HG02642 (cell line): ENCODE data around the gene STK38.
A peak's percentile ranks its signal among the peaks of the same experiment; 100 is the strongest.

ENCODE experiments used
- ATAC-seq: cut with Tn5 transposase; IDR thresholded peaks from one replicate; pipeline ENCODE4 v1.9.1; 2021; ENCODE audit warnings: mild to moderate bottlenecking; ENCODE audit not compliant: unreplicated experiment, poor library complexity

Gene STK38

DNA sequence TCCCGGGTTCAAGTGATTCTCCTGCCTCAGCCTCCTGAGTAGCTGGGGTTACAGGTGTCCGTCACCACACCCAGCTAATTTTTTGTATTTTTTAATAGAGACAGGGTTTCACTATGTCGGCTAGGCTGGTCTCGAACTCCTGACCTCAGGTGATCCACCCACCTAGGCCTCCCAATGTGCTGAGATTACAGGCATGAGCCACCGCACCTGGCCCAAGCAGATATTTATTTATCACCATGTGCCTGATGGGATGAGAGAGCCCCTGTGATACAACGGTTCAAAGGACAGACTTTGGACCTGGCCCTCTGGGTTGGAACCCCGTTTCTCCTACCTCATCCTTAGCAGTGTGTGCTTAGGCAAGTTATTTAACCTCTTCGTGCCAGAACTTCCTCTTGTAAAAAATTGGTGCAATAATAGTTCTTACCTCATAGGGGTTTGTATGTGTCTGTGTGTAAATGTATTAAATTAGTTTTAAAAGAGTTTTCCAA lies 19.2 kb upstream of the STK38 start:
- ATAC-seq: no peak

DNA sequence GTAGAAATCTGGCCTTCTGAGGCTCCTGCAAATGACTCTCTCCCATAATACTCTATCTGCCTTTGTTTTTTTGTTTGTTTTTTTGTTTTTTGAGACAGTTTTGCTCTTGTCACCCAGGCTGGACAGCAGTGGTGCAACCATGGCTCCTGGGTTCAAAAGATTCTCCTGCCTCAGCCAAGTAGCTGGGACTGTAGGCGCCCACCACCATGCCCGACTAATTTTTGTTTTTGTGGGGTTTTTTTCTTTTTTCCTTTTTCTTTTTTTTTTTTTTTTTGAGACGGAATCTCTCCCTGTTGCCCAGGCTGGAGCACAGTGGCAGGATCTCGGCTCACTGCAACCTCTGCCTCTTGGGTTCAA lies 16.6 kb upstream of the STK38 start:
- ATAC-seq: no peak

DNA sequence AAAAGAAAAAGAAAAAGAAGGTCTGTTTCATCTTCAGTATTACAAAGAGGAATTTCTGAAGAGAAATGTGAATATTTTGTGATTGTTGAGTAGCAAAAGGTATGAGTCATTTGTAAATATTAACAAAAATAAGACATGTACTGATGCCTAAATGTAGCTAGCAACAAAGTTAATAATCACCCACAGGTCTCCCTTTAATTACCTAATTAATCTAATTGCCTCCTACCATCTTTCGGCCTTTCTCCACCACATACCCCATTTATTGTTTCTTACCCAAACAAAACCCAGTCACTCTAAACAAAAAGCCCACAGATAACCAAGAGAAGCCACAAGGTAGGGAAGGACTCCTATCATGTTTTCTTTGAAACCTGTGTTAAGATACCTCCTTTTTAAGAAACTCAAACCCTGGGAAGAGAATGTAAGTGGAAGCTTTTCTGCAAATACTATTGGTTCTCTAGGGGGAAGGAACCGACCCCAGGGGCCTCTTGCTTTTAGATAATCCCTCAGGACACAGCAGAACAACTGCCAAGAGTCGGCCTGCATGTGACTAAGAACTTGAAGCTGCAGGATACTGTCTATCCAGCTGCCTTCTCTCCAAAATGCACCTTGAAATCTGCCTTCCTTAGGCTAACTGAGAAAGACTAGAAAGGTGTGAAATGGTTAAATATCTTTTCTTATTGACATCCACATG lies 16.1 kb upstream of the STK38 start:
- no peak for ATAC-seq

DNA sequence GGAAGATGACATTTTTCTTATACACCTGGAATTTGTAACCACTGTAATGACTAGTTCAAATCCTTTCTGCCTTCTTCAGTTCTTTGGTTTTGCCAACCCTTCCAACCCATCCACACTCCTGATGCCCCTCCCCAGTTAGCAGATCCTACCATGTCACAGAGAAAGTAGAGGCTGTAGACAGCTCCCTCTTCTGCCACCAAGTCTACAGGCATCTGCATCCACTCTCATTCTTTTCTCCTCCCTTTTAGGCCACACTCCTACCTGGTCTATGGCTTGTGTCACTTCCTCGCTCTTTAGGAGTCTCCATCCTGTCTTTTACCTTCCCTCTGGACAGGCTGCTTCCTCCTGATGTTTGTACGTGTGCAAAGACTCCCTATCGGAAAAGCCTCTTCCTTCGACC lies 13.5 kb upstream of the STK38 start:
- no peak for ATAC-seq

DNA sequence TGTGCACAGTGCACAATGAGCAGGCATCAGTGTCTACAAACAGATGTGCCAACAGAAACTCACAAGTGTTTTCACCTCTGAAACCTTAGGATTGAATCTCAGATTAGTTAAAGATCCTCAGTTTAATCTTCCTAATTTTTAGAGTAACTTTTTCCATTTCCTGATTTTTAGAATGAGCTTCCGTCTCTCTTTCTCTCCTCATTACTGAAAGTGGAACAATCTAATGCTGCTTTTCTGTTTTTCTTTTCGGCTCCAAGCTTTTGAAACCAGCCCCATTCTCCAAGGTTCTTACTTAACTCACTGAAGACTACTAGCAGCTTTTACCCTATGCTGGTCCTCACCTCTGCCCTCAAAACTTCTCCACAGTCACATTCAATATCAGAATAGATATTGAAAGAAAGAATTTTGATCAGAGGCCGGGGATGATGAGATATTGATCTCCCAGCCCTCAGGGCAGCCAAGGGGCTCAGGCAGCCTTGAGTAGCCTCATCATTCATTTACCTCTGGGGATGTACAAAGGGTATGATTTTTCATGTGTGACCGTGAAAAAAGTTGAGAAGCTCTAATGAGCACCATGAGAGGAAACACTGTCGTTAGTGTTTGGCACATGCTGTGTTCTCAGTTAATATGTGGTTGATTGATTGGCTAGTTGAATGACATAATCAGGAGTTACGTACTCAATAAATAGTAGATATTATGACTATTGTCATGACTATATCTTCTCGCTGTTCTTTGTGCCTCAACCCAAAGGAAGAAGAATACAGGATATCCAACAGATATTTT lies 11.9 kb upstream of the STK38 start:
- no peak for ATAC-seq

DNA sequence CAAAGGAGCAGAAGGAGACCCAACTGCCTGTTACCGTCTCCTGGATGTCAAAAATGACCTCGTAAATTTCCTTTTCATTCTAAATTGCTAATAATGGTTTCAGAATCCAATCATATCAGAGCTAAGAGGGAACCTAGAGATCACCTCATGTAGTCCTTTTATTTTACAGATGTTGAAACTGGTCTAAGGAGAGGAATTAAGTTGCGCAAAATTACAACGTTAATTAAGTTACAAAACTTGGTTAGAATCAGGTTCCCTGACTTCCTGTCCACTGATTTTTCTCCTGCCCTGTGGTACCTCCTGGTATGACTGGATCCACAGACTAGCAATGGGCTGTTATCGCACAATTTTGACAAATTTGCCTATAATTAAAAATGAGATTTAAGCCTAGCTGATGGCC lies 9.0 kb upstream of the STK38 start:
- ATAC-seq: no peak

DNA sequence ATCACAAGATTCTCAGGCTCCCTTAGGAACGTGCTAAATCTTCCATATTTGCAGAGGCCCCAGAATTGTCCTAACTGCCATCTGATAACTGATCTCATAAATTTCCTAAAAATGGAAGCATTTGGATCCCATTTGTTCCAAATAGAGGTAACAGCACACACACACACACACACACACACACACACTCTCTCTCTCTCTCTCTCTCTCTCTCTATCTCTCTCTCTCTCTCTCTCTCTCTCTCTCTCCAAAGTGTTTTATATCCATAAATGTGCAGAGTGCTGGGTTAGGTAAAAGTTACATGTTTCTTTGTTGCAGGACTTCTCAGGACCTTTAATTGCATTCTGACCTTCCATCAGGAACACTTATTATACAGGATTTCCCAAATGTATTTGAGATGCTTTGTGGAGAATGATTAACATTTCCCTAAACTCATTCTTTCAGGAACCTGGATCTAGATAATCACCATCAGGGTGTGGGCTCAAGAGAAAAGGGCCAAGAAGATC lies 8.5 kb upstream of the STK38 start:
- no peak for ATAC-seq

DNA sequence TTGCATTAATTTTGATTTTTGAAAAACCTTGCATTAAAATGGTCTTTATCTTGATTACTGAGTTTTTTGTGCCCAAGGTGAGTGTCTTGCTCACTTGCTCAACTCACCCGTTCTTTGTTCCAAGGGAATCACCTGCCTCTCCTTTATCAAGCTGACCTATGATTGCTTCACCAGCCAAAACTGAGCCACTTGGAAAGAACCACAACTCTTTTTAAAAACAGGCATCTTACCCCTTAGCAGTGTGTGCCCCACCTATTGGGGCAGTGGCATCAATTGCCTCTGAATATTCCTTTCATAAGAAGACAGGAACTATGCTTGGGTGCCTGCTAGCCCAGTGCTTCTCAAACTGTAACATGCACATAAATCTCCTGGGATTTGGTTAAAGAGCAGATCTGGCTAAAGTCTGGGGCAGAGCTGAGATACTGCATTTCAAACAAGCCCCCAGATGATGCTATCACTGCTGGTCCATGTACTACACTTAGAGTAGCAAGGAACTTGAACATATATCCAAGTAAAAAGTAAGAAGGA lies 3.3 kb upstream of the STK38 start:
- no peak for ATAC-seq

DNA sequence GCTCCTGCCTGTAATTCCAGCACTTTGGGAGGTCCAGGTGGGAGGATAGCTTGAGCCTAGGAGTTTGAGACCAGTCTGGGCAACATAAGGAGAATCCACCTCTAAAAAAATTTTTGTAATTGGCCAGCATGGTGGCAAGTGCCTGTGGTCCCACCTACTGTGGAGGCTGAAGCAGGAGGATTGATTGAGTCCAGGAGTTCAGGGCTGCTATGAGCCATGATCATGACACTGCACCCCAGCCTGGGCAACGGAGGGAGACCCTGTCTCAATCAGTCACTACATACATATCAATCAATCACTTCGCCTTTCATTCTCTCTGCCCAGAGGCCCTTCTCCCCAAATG lies 1.1 kb upstream of the STK38 start:
- no peak for ATAC-seq

DNA sequence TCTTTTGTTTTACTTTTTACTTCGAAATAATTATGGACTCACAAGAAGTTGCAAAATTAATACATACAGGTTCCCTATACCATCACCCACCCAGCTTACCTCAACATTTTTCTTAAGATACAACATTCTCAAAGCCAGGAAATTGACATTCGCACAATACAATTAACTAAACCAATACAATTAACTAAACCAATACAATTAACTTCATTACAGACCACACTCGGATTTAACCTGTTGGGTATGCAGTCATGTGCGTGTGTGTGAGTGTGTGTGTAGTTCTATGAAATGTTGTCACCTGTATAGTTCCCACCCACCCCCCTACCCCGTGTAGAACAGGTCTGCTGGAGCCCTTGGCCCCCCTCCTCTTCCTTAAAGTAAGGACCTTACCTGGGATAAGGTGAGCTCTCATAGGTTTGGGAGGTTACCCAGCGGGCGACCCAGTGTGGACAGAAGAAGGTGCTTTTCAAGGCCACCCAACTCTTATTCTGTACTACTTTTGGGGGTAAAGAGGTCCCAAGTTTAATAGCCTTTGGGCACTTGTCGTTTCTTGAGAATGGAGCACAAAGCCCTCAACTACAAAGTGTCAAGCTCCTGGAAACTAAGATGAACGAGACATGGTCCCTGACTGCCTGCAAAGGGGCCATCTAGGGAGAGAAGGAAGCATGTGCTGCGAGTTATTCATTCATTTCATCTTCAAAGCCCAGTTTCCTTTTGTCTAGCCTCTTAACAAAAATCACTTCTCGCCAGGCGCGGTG lies 544 bp upstream of the STK38 start:
- no peak for ATAC-seq

DNA sequence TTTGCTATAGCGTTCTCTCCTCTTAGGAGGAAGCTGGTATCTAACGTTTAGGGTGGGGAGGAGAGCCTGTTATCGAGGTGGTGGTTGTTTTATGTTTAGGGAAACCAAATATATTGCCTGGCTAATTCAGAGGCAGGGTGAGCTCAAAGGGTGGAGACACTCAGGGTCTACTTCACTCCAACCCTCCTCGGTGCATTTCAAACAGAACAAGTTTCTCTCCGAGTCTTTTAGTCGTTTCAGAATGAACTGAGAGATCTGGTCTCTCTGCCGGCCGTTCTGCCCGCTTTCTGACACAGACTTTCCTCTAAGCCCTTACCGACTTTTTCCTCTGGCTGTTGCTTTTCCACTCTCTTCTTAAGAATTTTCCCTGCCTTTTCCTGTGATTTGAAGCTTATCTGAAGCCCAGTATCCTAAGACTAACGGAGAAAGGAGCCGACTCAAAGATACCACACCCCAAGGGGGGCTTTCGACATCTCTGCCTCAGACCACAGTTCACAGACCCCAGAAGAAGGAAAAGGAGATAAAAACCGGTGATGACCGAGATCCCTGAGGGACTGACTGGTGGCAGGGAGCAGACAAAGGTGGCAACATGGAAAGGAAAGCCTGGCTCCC lies 865 bp downstream of the STK38 start:
- peak; percentile 16 for ATAC-seq

DNA sequence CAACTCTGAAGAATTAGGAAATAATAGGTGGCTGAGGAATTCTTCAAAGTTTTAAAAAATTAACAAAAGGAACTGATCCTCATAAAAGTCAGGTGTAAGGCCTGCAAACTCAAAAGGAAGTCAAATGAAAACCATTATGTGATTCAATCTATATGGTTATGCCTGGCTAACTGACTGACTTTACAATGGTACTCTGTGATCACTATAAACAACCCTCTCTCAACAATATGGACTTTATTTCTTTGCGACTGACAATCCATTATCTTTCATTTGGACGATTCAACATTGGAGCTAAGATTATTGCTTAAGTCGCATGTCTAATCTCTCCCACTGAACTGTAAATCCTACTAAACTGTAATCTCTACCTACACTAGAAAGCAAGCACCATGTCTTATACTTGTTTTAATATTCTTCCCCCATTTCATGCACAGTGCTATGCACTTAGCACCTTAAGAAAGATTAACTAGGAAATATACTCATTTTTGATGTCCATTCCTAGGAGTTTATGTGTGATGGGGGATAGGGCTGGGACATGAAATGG lies 1.4 kb downstream of the STK38 start:
- ATAC-seq: no peak

DNA sequence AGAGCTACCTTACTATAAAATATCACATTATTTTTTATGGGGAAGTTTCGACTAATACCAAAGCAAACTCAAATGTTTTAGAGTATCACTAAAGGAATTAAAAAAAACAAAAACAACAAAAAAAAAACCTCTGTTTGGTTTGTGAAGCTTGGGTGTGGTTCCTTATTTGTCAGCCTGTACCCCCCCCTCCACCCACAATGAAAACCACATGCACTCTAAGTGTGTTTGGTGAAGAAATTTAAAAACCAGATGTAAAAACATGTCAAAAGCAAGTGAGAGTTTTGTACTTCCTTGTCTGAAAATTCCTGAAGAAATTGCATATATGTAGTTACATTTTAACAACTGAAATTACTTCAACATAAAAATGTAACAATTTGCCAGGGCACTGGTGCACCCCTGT lies 3.1 kb downstream of the STK38 start:
- ATAC-seq: no peak

DNA sequence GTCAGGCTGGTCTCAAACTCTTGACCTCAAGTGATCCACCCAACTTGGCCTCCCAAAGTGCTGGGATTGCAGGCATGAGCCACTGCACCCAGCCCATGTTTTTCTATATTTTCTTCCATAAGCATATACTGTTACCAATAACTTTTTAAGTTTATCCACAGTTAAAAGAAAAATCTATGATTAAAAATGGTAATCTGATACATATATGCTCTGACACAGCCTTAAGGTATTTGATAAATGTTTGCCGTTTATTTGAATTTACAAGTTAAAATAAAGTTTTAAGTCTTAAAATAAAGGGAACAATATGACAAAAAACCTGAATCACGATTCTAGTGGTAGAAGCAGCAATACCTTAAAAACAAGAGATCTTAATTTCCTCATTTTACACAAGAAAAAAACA lies 5.2 kb downstream of the STK38 start:
- no peak for ATAC-seq

DNA sequence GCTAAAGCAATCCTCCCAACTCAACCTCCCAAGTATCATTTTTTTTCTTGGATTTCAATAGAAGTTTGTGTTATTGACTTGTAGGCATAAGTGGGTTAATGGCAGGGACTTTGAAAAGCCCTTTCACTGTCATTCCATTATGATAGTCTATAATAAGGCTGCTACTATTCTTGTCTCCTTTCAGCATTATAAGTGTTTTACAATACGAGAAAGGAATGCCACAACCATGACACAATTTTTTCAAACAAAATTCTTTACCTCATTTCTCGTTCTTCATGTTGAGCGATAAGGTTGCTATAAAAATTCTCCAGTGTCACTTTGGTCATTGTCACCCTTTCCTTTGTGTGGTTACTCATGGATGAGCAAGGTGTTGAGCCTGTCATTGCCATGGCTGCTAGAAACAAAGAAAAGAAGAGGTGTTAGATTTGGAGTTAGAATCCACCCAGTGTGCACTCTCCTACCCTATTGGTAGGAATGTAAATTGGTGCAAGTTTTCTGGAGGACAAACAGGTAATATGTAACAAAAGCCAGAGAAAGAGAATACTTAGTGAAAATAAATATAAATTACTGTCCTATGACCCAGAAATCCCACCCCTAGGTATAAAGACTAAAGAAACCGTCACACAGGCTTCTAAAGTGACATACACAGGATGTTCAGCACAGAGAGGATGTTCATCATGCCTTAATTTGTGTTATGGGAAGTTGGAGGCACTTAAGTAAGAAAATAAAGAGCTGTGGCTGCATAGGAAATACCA lies 7.3 kb downstream of the STK38 start:
- no peak for ATAC-seq

DNA sequence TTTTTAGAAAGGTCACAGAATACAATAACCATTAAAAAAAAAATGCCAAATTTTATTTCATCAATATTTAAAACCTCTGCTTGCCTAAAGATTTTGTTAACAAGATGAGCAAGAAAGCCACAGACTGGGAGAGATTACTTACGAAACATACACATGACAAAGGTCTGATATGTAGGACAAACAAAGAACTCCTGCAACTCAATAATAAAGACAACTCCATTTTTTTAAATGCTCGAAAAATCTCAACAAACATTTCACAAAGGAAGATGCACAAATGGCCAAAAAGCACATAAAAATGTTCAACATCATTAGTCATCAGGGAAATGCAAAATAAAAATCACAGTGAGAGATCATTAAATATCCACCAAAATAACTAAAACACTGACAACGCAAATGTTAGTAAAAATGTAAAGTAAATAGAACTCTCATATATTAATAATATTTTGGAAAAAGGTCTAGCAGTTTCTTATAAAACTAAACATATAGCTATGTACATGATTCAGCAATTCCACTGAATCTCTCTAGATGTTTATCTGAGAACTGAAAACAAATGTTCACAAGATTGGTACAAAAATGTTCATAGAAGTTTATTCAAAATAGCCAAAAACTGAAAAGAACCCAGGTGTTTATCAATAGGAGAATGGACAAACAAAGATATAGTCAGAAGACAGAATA lies 10.3 kb downstream of the STK38 start:
- no peak for ATAC-seq

DNA sequence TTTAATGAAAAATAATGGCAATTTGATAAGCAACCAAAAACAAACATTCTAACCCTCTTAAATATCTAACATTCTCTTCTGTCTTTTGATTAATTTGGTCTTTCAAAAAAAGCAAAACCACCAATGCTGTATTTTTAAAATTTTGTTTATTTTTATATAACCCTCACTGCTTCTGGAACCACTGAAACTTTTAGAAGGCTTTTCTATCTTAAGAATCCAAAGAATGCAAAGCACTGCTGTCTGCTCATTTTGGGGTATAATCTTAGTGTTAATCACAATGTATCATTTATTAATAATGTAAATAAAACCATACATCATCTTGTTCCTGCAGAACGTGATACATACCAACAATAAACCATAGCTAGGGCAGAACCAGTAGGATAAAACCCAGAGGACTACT lies 14.0 kb downstream of the STK38 start:
- ATAC-seq: no peak

DNA sequence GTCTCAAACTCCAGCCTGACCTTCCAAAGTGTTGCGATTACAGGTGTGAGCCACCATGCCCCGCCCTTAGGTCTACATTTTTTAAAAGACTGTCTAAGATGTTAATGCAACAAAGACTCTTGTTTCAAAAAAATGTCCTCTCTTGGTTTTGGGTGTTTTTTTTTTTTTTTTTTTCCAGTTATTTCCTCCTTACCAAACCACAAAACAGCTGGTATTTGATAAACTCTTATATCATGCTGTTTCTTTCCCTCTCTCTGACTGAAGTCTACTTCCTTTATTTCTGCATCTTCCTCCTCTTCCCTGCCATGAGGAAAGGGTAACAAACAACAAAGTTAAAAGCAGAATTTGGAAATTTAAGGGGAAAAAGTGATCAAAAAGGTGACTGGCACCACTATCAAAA lies 21.2 kb downstream of the STK38 start:
- ATAC-seq: no peak

DNA sequence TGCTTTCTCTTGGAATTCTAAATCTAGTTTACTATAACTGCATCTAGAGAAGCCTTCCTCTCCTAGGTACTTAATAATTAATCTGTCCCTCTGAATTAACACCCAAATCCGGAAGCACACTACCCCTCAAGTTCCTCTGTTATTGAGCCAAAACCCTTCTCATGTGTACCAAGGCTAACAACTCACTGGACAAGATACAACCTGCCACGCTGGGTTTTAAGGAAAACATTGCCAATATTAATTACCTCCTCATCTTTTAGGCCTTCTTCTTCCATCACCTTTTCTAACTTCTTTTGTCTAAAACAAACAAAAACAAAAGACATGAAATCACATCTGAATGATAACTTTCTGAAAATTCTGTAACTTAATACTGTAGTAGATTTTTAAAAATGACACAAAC lies 21.9 kb downstream of the STK38 start:
- ATAC-seq: no peak
